Measurements from ENCODE around the gene ABHD16A. TPM values are rescaled to one million over a fixed set of nuclear protein-coding genes. Genes with fewer than 3 reads are reported as not detected.

Gene ABHD16A
- total and polyA plus RNA-seq, 10 of the 15 experiments (the other 5 are each of a cell fraction or from before 2014, with no cell fraction given) = 7.5 to 43.0 (median 32.9) TPM

DNA sequence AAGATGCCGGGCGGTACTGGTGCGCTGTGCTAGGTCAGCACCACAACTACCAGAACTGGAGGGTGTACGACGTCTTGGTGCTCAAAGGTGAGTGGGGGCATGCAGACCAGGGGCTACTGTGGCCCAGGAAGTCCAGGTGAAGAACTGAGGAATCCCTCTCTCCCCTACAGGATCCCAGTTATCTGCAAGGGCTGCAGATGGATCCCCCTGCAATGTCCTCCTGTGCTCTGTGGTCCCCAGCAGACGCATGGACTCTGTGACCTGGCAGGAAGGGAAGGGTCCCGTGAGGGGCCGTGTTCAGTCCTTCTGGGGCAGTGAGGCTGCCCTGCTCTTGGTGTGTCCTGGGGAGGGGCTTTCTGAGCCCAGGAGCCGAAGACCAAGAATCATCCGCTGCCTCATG is 4.6 kb upstream of the ABHD16A start:
- intact Hi-C loops (cut with micrococcal nuclease; ENCODE audit: unreplicated experiment) = no loop called here
- TF ChIP-seq CHD4 (IDR thresholded peaks at IDR 0.05) = no peak
- TF ChIP-seq MXI1 (IDR thresholded peaks at IDR 0.05; ENCODE audit: low read depth, low read length) = no peak
- BruUV-seq (replicated peaks) = no TSS peak
- POLR2A ChIA-PET = no interaction called here
- RAD21 ChIA-PET (ENCODE audit: unreplicated experiment) = no interaction called here
- in situ Hi-C loops (cut with MboI) = no loop called here
- Histone ChIP-seq H4K20me1 (ENCODE audit: control insufficient read depth, insufficient read depth) (no peaks in the 10 kb centered on the region), H3K79me2 (ENCODE audit: control insufficient read depth, insufficient read depth, low read length) (peaks cover 2% of the 10 kb centered on the region), H3K9ac (ENCODE audit: control insufficient read depth, insufficient read depth, low read length) (no peak overlapping the region), H3K4me3 (no peak overlapping the region), H2AFZ (ENCODE audit: control insufficient read depth, low read depth, low read length) (no peak overlapping the region), H3K4me2 (ENCODE audit: control insufficient read depth, insufficient read depth) (no peak overlapping the region), H3K36me3 (ENCODE audit: control insufficient read depth in 2 of 2, insufficient read depth in 2 of 2, low read length in 1 of 2) (no peaks in the 10 kb centered on the region), H3K27ac (ENCODE audit: control insufficient read depth, insufficient read depth) (no peak overlapping the region), H3K27me3 (replicated peaks in 1 of 2; ENCODE audit: control insufficient read depth in 2 of 2, insufficient read depth in 2 of 2, low read length in 1 of 2) (no peaks in the 10 kb centered on the region; a peak in 1 of 4 replicates), H3K9me3 (replicated peaks; ENCODE audit: control insufficient read depth, insufficient read depth, low read length) (no peaks in the 10 kb centered on the region), H3K4me1 (ENCODE audit: control insufficient read depth, insufficient read depth, low read length) (no peaks in the 10 kb centered on the region)
- FAIRE-seq = no peak
- SMC1A ChIA-PET (ENCODE audit: uncharacterized antibody, unreplicated experiment) = no interaction called here
- no peak for DNase-seq (ENCODE audit: low read depth, low spot score)
- no peak for ATAC-seq
- WGBS (ENCODE audit: insufficient coverage, insufficient replicate concordance, low lambda C conversion rate, missing lambda C conversion rate) = 66% methylated on average over 10 of the region's 10 CpGs
- CTCF ChIA-PET = no interaction called here

GRCh38 chr6:31706599-31706998 is 3.5 kb upstream of the ABHD16A start, which contains the start of gene LY6G6F:
TSS of gene LY6G6F (plus strand) at chr6:31706866. CDS start at chr6:31706907, 41 bp downstream.
- ChIA-PET SMC1A (ENCODE audit: uncharacterized antibody, unreplicated experiment) (interaction anchor here (0.6 to 0.7 kb wide), 2 partner anchors 13 to 18 kb away, joined by 3 read pairs; no protein-coding TSS in a partner anchor), RAD21 (ENCODE audit: unreplicated experiment) (interaction anchor here (0.6 kb wide), 1 partner anchor 223 kb away, joined by 3 read pairs; no protein-coding TSS in a partner anchor), CTCF (interaction anchor here (0.9 to 1.1 kb wide), 2 partner anchors 13 to 63 kb away, joined by 3 to 5 read pairs; no protein-coding TSS in a partner anchor), POLR2A (interaction anchor here (0.5 to 1.2 kb wide), 2 partner anchors 25 to 87 kb away, joined by 3 read pairs; no protein-coding TSS in a partner anchor)
- in situ Hi-C loops (cut with MboI) (no loop called here), intact Hi-C loops (cut with micrococcal nuclease; ENCODE audit: unreplicated experiment) (no loop called here)
- Histone ChIP-seq H4K20me1 (ENCODE audit: control insufficient read depth, insufficient read depth) (no peaks in the 10 kb centered on the region), H3K36me3 (ENCODE audit: control insufficient read depth in 2 of 2, insufficient read depth in 2 of 2, low read length in 1 of 2) (no peaks in the 10 kb centered on the region), H3K4me2 (ENCODE audit: control insufficient read depth, insufficient read depth) (no peak within 1 kb of the TSS), H3K4me3 (no peak within 1 kb of the TSS), H3K27me3 (replicated peaks in 1 of 2; ENCODE audit: control insufficient read depth in 2 of 2, insufficient read depth in 2 of 2, low read length in 1 of 2) (no peaks in the 10 kb centered on the region; a peak in 1 of 4 replicates), H3K27ac (ENCODE audit: control insufficient read depth, insufficient read depth) (no peak within 1 kb of the TSS), H2AFZ (ENCODE audit: control insufficient read depth, low read depth, low read length) (no peak within 1 kb of the TSS), H3K9ac (ENCODE audit: control insufficient read depth, insufficient read depth, low read length) (no peak within 1 kb of the TSS), H3K79me2 (ENCODE audit: control insufficient read depth, insufficient read depth, low read length) (peaks cover 11% of the 10 kb centered on the region), H3K9me3 (replicated peaks; ENCODE audit: control insufficient read depth, insufficient read depth, low read length) (no peaks in the 10 kb centered on the region), H3K4me1 (ENCODE audit: control insufficient read depth, insufficient read depth, low read length) (peaks cover 5% of the 10 kb centered on the region; the same call in 1 of the 2 replicates)
- ATAC-seq (no peak), FAIRE-seq (no peak), DNase-seq (ENCODE audit: low read depth, low spot score) (no peak)
- no TSS peak for BruUV-seq (replicated peaks)
- 45% methylated on average over 3 of the region's 3 CpGs for WGBS (ENCODE audit: insufficient coverage, insufficient replicate concordance, low lambda C conversion rate, missing lambda C conversion rate)
- TF ChIP-seq CREB1 (IDR thresholded peaks at IDR 0.05; ENCODE audit: low read depth) = no peak
- no peak for TF ChIP-seq CBX3 (IDR thresholded peaks at IDR 0.05; ENCODE audit: borderline replicate concordance, low read depth)
- no peak for TF ChIP-seq SPI1 (IDR thresholded peaks at IDR 0.05; ENCODE audit: borderline replicate concordance, insufficient read depth, low read depth, low read length)
- TF ChIP-seq, protein P1, sequence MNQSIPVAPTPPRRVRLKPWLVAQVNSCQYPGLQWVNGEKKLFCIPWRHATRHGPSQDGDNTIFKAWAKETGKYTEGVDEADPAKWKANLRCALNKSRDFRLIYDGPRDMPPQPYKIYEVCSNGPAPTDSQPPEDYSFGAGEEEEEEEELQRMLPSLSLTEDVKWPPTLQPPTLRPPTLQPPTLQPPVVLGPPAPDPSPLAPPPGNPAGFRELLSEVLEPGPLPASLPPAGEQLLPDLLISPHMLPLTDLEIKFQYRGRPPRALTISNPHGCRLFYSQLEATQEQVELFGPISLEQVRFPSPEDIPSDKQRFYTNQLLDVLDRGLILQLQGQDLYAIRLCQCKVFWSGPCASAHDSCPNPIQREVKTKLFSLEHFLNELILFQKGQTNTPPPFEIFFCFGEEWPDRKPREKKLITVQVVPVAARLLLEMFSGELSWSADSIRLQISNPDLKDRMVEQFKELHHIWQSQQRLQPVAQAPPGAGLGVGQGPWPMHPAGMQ (IDR thresholded peaks at IDR 0.05; ENCODE audit: borderline replicate concordance) = no peak
